NCI-H2081 treated with DMSO at 0.1 percent for 48 hours (cell line): ENCODE measurements around the gene AGO3.

Source experiments
- DNase-seq: peaks from one replicate; lab custom pipeline; 2025; lab: John Stamatoyannopoulos, UW

Gene AGO3

GRCh38 chr1:36096500-36097432, 165.9 kb downstream of the AGO3 start:
- no peak for DNase-seq

DNA sequence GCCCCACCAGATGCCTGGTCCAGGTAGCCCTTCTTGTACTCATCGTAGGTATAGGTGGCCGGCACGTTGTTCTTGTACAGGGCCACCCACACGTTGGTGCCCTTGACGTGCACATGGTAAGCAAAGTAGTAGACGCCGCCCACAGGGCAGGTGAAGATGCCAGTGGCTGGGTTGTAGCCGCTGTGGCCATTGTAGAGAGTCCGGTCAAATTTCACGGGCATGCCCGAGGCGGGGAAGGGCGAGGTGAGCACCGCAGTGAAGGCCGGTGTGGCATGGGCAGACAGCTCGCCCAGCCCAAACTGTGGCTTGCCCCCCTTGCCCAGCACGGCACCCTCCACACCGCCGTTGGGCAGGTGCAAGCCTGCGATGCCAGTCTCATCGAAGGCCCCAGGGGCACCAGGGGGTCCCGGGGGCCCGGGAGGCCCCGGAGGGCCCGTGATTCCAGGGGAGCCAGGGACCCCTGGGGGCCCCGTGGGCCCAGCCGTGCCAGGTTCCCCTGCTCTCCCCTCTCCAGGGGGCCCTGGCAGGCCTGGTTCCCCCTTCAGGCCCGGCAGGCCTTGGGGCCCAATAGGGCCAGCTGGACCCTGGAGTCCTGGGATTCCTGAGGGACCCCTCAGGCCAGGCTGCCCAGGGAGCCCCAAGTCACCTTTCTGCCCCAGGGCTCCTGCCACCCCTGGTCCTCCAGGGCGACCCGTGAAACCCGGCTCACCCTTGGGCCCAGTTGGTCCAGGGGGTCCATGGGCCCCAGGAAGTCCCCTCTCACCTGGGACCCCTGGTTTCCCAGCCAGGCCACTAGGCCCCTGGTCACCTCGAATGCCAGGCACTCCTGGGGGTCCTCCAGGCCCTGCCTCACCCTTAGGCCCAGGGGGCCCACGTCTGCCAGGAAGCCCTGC, 167.0 kb downstream of the AGO3 start:
- DNase-seq = no peak

GRCh38 chr1:36098650-36099365, 167.9 kb downstream of the AGO3 start:
- no peak for DNase-seq

- no peak for DNase-seq
Observed at GRCh38 chr1:36099681-36100341, 168.9 kb downstream of the AGO3 start.

DNA sequence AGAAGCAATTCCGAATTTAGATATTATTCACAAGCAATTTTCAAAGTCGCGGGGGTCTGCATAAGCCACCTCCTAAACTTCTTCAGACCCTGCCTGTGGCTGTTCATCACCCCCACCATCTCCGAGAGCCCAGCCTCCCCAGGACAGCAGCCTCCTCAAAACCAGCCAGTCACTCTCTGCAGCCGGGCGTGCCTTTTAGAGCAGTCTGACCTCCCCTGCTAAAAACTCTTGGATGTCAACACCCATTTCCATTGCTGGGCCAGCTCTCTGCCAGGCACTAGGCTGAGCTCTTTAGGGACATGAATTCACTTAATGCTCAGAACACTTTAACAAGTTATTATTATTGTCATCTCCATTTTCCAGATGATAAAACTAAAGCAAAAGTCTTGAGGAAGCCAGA, 169.5 kb downstream of the AGO3 start:
- no peak for DNase-seq

DNA sequence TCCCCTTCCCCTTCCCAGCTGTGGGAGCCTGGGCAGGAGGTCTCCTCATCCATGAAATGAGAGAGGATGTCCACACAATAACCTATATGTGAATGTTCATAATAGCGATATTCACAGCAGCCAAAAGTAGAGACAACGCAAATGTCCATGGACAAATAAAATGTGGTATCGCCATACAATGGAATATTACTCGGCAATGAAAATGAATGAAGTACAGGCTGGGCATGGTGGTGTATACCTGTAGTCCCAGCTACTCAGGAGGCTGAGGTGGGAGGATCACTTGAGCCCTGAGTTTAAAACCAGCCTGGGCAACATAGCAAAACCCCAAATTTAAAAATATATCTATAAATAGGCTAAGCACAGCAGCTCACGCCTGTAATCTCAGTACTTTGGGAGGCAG, 170.6 kb downstream of the AGO3 start:
- no peak for DNase-seq

DNA sequence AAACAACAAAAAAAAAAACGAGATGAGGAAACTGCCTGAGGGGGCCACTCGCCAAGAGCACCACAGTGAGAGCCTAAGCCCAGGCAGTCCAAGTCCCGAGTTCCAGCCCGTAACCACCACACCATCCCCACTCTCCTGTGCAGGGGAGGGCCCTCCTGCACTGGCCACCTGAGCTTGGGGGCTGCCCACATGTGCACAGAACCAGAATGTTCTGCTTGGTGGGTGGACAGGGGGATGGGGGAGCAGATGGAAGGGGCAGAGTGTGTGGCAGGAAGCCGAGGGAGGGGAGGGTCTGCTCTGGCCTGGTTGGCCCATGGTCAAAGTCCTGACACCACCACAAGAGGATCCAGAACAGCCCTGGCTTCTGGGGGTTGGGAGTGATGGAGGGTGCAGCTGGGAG, 175.4 kb downstream of the AGO3 start:
- no peak for DNase-seq

- DNase-seq = no peak
Observed at GRCh38 chr1:36107394-36107793, 176.5 kb downstream of the AGO3 start.

DNA sequence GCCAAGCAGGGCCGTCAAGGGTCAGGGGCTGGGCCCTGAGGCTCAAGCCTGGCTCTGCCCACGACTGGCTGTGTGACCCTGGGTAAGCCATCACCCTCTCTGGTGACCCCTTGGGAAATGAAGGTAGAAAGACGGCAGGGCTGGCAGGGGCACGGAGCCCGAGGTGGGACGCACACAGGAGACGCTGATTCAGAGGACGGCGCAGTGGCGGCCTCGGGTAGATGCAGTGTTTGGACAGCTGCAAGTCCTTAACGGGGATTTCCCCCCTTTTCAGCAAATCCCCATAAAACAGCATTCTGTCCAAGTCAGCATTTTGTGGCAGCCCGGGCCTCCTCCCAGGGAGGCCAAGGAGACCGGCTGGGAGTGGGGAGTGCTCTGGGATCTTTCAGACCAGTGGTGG, 177.4 kb downstream of the AGO3 start:
- no peak for DNase-seq

DNA sequence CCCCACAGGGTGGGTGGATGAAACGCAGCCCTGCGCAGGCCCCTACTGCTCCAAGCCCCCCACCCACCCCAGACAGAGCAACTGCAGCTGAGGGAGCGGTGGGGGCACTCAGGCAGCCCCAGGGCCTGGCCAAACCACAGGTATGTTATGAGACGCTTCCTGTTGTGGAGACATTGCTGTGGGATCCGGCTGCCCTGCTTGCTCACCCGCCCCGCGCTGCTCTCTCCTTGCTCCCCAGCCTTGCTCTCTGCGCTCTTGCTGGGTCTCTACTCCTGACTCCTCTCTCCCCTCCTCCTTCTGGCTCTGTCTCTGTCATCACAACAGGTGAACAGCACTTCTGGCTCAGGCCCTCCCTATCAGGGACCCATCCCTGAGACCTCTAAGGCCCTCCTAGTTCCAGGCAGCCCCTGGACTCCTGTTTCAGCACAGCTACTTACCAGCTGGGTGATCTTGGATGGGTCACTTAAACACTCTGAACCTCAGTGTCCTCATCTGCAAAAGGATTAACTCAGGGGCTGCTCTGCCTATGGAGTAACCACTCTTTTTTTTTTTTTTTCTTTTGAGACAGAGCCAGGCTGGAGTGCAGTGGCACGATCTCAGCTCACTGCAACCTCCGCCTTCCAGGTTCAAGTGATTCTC, 178.3 kb downstream of the AGO3 start:
- no peak for DNase-seq

DNA sequence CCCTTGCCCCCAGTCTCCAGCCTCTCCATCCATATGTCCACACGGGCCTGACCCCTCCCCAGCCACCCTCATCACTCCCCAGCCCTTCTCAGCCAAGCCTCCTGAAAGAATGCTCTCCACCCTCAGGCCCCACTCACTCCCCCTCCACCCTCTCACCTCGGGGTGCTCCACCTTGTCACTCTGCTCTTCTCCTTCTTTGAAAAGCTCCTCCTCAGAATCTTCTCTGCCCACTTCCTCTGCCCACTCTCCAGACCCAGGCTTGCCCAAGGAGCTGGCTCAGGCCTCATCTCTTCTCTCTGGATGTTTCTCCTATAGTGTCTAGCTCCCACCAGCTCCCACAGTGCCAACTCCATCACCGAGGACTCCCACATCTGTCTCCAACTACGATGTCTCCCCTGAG, 180.2 kb downstream of the AGO3 start:
- no peak for DNase-seq

DNA sequence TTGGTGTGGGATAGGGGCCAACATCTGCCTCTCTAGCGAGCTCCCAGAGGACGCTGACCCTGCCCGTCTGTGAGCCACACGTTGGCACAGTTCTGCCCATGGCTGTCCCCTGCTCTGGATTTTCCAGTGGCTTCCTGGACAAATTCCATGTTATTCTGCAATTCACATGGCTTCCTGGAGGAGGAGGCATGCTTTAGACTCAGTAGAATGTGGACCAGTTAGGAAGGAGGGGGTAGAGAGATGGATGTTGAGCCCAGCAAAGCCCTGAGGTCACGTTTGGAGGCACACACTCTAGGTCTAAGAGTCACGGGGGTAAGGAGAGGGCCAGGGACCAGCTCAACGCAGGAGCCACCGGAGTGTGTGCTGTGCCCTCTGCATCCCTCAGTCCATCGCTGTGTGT, 181.9 kb downstream of the AGO3 start:
- no peak for DNase-seq

DNA sequence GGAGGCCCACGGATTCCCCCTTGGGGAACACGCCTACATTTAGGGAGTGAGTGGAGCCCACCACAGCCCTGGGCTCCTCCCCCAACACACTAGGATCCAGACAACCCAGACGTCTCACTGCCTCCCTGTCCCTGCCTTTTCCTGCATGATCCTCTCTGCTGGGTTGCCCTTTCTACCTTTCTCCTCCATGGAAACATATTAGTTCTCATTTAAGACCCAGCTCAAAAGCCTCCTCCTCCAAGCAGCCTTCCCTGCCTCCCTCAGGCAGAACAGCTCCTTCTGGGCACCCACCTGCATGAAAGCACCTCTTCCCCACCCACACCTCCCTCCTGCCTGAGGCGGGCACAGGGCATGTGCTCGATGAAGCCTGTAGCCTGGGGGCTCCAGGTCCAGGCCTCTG, 183.5 kb downstream of the AGO3 start:
- DNase-seq = no peak

GRCh38 chr1:36115200-36115669, 184.3 kb downstream of the AGO3 start:
- no peak for DNase-seq

DNA sequence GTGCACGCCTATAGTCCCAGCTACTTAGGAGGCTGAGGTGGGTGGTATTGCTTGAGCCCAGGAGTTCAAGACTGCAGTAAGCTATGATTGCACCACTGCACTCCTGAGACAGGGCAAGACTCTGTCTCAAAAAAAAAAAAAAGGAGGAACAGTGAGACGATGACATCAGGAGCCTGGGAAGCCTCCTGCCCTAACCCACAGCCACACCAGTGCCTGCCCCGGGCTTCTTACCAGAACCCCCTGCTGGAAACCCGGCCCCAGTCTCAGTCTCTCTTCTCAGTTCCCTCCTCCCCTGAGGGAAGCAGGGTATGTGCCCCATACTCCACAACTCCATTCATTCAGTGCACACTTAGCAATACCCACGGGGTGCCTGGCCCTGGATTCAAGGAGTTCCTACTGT, 185.0 kb downstream of the AGO3 start:
- DNase-seq = no peak

- DNase-seq = no peak
Observed at GRCh38 chr1:36116901-36117300, 186.0 kb downstream of the AGO3 start.

- DNase-seq = no peak
Observed at GRCh38 chr1:36118447-36119204, 187.7 kb downstream of the AGO3 start.

DNA sequence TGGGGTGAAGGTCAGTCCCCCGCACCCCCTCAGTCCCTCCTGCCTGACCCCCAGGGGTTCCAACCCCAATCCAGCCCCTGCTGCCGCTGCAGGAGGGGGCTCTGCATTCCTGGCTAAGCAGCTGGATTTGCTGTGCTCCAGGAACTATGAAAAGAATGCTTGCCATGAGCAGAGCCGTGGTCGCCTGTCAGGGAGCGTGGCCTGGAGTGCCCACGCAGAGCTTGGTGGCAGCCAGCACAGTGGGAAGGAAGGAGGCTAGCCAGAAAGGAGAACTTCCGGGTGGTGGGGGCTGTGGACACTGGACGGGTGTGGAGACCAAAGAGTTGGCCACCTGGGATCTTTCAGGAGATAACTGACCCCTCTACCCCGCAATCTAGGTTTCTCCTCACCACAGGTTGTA, 188.6 kb downstream of the AGO3 start:
- DNase-seq = no peak
